ENCODE data around the gene CDH3.

CDH3 gene

DNA sequence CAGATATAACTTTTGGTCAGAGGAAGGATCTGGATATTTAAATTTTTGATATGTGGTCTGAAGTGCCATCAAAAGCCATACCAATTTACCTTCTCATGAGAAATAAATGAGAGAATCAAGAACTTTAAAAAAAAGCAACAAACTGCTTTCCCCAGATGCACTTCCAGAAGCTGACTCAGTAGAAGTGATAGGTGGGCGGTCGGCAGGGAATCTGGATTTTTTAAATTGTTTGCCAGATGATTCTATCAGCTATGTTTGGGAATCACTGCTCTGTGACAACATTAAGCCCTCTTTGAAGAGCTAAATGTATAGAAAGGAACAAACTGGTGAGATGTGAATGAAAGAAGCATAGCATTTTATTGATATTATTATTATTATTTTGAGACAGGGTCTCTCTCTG lies 19.2 kb downstream of the CDH3 start:
- Histone ChIP-seq H3K9me3 (ENCODE audit: control insufficient read depth, insufficient read depth, low read length) (no peaks in the 10 kb centered on the region), H3K36me3 (ENCODE audit: control insufficient read depth, insufficient read depth, low read length) (no peaks in the 10 kb centered on the region), H3K4me3 (ENCODE audit: low read length) (no peak overlapping the region), H3K27me3 (ENCODE audit: control insufficient read depth, insufficient read depth, low read length) (no peaks in the 10 kb centered on the region), H3K27ac (ENCODE audit: low read length) (no peak overlapping the region), H3K4me1 (ENCODE audit: control insufficient read depth, insufficient read depth, low read length) (peaks cover 2% of the 10 kb centered on the region; the same call in 1 of the 2 replicates)
- no peak for DNase-seq (ENCODE audit: low read depth, low spot score)
- WGBS (ENCODE audit: insufficient coverage, insufficient read length) = no CpG with 5 or more reads among the region's 2 CpGs

DNA sequence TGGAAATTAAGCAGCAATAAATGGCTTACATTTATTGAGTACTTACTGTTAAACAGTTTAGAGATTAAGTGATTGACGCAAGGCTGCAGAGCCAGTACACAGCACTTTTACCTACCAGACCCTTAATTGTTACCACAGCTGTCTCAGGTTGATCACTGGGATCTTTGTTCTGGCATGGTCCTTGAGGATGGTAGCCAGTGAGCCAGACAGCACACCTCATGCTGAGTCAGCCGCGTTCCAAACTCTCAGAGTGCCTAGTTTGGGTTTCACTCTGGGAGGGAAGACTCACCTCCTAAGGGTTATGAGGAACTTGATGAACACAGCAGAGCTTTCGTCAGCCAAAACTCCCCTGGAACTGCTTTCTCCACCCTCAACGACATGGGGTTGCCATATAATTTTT lies 20.4 kb downstream of the CDH3 start:
- no CpG with 5 or more reads among the region's 5 CpGs for WGBS (ENCODE audit: insufficient coverage, insufficient read length)
- Histone ChIP-seq H3K27ac (ENCODE audit: low read length) (no peak overlapping the region), H3K27me3 (ENCODE audit: control insufficient read depth, insufficient read depth, low read length) (no peaks in the 10 kb centered on the region), H3K4me3 (ENCODE audit: low read length) (no peak overlapping the region), H3K36me3 (ENCODE audit: control insufficient read depth, insufficient read depth, low read length) (no peaks in the 10 kb centered on the region), H3K9me3 (ENCODE audit: control insufficient read depth, insufficient read depth, low read length) (no peaks in the 10 kb centered on the region), H3K4me1 (ENCODE audit: control insufficient read depth, insufficient read depth, low read length) (peaks cover 2% of the 10 kb centered on the region; the same call in 1 of the 2 replicates)
- no peak for DNase-seq (ENCODE audit: low read depth, low spot score)

DNA sequence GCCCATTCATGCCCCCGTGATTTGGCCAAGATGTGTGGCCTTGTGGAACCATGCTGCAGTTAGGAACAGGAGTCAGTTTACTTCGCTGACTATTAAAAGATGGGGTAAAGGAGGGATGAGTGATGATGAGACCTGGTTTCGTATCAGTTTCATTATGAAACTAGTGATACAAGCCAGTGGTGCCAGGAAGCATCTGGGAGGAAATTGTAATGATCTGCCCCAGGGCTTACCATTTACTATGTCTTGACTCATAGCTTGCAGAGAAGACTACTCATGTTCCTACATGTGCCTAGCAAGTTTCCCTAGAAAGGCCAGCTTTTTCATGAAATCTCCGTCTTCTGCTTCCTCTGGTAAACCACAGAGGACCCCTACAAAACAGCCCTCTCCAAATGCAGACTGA lies 23.2 kb downstream of the CDH3 start:
- Histone ChIP-seq H3K27ac (ENCODE audit: low read length) (no peak overlapping the region), H3K27me3 (ENCODE audit: control insufficient read depth, insufficient read depth, low read length) (no peaks in the 10 kb centered on the region), H3K4me3 (ENCODE audit: low read length) (no peak overlapping the region), H3K4me1 (ENCODE audit: control insufficient read depth, insufficient read depth, low read length) (peaks cover 2% of the 10 kb centered on the region; the same call in 1 of the 2 replicates), H3K9me3 (ENCODE audit: control insufficient read depth, insufficient read depth, low read length) (no peaks in the 10 kb centered on the region), H3K36me3 (ENCODE audit: control insufficient read depth, insufficient read depth, low read length) (no peaks in the 10 kb centered on the region)
- no CpG with 5 or more reads among the region's 4 CpGs for WGBS (ENCODE audit: insufficient coverage, insufficient read length)
- DNase-seq (ENCODE audit: low read depth, low spot score) = no peak

DNA sequence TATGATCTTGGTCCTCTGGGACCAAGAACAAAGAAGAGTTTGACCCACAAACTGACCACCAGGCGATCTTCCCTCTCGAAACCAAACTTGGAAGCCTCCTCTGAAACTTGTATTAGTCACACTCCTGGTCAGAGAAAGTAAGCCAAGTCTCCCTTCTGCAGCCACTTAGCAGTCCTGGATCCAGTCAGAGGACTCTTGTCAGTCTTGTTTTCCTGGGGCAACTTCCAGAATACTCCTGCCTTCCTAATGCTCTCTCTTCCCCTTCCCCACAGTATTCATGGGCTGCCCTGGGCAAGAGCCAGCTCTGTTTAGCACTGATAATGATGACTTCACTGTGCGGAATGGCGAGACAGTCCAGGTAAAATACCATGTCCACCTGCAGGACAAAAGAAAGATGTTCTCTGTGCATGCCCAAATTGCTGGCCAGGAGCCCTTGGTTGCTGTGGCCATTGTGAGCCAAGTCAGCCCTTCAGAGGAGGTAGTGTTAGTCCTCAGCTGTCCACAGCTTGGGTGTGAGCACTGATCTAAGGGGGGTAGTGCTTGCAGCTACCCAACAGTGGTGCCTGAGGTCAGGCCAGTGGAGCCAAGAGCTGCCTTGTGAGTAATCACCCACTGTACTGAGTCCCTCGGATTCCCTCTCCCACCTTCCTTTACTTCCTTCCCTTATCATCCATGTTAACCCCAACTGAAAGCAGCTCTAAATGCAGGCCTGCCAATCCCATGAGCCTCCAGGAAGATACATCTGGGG lies 31.2 kb downstream of the CDH3 start:
- Histone ChIP-seq H3K4me1 (ENCODE audit: control insufficient read depth, insufficient read depth, low read length) (no peaks in the 10 kb centered on the region), H3K27ac (ENCODE audit: low read length) (no peak overlapping the region), H3K4me3 (ENCODE audit: low read length) (no peak overlapping the region), H3K9me3 (ENCODE audit: control insufficient read depth, insufficient read depth, low read length) (no peaks in the 10 kb centered on the region), H3K27me3 (ENCODE audit: control insufficient read depth, insufficient read depth, low read length) (no peaks in the 10 kb centered on the region), H3K36me3 (ENCODE audit: control insufficient read depth, insufficient read depth, low read length) (peaks cover 20% of the 10 kb centered on the region)
- no CpG with 5 or more reads among the region's 5 CpGs for WGBS (ENCODE audit: insufficient coverage, insufficient read length)
- no peak for DNase-seq (ENCODE audit: low read depth, low spot score)

DNA sequence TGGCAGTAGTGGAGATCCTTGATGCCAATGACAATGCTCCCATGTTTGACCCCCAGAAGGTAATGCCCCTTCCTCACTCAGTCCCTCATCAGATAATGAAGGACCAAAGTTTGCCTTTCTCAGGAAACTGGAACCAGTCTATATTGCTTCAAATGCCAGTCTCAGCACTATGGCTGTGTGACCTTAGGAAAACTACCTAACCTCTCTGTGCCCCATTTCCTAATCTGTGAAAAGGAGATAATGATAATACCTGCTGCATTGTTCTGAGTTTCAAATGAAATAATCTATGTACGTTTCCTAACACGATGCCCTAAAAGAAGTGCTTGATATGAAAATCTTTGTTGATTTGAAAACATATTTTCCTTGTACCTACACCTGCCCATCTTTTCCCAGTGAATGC lies 35.9 kb downstream of the CDH3 start:
- peaks cover 33% of the 10 kb centered on the region for H3K36me3 ChIP-seq (ENCODE audit: control insufficient read depth, insufficient read depth, low read length)
- no peaks in the 10 kb centered on the region for H3K9me3 ChIP-seq (ENCODE audit: control insufficient read depth, insufficient read depth, low read length)
- no peak overlapping the region for H3K4me3 ChIP-seq (ENCODE audit: low read length)
- H3K27ac ChIP-seq (ENCODE audit: low read length) = no peak overlapping the region
- WGBS (ENCODE audit: insufficient coverage, insufficient read length) = no CpG with 5 or more reads among the region's 2 CpGs
- no peaks in the 10 kb centered on the region for H3K4me1 ChIP-seq (ENCODE audit: control insufficient read depth, insufficient read depth, low read length)
- H3K27me3 ChIP-seq (ENCODE audit: control insufficient read depth, insufficient read depth, low read length) = no peaks in the 10 kb centered on the region
- no peak for DNase-seq (ENCODE audit: low read depth, low spot score)

DNA sequence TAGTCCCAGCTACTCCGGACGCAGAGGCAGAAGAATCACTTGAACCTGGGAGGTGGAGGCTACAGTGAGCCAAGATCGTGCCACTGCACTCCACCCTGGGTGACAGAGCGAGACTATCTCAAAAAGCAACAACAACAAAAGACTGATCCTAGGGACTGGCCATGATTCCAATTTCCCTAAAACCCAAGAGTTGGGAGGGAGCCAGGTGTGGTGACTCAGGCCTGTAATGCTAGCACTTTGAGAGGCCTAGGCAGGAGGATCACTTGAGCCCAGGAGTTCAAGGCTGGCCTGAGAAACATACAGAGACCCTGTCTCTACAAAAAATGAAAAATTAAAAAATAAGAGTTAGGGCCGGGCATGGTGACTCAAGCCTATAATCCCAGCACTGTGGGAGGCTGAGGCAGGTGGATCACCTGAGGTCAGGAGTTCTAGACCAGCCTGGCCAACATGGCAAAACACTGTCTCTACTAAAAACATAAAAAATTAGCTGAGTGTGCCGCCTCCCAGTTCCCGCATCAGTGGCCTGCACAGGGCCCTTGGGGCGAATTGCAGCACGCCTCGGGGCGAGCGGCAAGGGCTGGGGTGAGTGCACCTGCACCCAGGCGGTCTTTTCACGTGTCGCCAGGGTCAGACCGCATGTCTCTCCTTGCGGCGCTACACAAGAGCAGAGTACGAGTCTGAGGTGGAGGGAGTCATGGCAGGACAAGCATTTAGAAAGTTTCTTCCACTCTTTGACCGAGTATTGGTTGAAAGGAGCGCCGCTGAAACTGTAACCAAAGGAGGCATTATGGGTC lies 40.8 kb downstream of the CDH3 start:
- WGBS (ENCODE audit: insufficient coverage, insufficient read length) = no CpG with 5 or more reads among the region's 22 CpGs
- Histone ChIP-seq H3K36me3 (ENCODE audit: control insufficient read depth, insufficient read depth, low read length) (peaks cover 35% of the 10 kb centered on the region), H3K27me3 (ENCODE audit: control insufficient read depth, insufficient read depth, low read length) (no peaks in the 10 kb centered on the region)

DNA sequence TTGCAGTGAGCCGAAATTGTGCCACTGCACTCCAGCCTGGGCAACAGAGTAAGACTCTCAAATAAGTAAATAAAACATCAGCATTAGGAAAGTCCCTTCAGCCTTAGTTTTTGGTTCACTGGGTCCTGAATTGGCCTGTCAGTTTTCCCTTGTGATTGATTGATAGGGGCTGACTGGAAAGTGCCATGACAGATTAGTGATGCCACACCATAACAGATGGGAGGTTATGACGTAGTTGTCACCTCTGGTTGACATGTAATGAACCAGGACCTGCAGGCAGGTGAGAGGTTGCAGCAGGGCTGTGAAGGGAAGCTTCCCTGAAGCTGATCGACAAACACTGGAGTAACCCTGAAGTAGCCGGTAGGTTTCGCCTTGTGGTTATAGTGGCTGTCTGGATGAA lies 41.8 kb downstream of the CDH3 start:
- no peaks in the 10 kb centered on the region for H3K9me3 ChIP-seq (ENCODE audit: control insufficient read depth, insufficient read depth, low read length)
- no peak overlapping the region for H3K4me3 ChIP-seq (ENCODE audit: low read length)
- DNase-seq (ENCODE audit: low read depth, low spot score) = no peak
- H3K4me1 ChIP-seq (ENCODE audit: control insufficient read depth, insufficient read depth, low read length) = no peaks in the 10 kb centered on the region
- H3K36me3 ChIP-seq (ENCODE audit: control insufficient read depth, insufficient read depth, low read length) = peaks cover 34% of the 10 kb centered on the region
- no CpG with 5 or more reads among the region's 5 CpGs for WGBS (ENCODE audit: insufficient coverage, insufficient read length)
- no peaks in the 10 kb centered on the region for H3K27me3 ChIP-seq (ENCODE audit: control insufficient read depth, insufficient read depth, low read length)
- H3K27ac ChIP-seq (ENCODE audit: low read length) = no peak overlapping the region

More for the DNA sequence above, 40.8 kb downstream of the CDH3 start:
- no peak for DNase-seq (ENCODE audit: low read depth, low spot score)
- Histone ChIP-seq H3K4me1 (ENCODE audit: control insufficient read depth, insufficient read depth, low read length) (no peaks in the 10 kb centered on the region), H3K9me3 (ENCODE audit: control insufficient read depth, insufficient read depth, low read length) (no peaks in the 10 kb centered on the region), H3K4me3 (ENCODE audit: low read length) (no peak overlapping the region), H3K27ac (ENCODE audit: low read length) (no peak overlapping the region)

DNA sequence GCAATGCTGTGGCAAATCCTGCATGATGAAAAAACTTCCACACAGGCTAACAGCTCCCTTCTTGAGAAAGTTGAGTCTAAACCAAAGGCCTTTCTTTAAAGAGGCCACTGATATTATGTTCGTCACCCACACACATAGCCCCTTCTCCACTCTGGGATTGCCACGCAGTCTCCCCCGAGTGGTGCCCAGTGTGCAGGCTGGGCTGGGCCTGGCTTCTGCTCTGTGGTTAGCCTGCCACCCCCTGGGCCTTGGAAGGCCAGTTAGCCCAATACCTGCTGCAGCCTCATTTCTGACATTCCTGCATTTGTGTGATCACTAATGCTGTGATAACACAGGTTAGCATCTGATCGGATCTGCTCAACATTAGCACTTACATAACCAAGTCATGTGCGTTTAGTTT lies 44.8 kb downstream of the CDH3 start:
- Histone ChIP-seq H3K9me3 (ENCODE audit: control insufficient read depth, insufficient read depth, low read length) (no peaks in the 10 kb centered on the region), H3K36me3 (ENCODE audit: control insufficient read depth, insufficient read depth, low read length) (peaks cover 38% of the 10 kb centered on the region), H3K27me3 (ENCODE audit: control insufficient read depth, insufficient read depth, low read length) (no peaks in the 10 kb centered on the region; the same call in 1 of the 2 replicates), H3K27ac (ENCODE audit: low read length) (no peak overlapping the region), H3K4me1 (ENCODE audit: control insufficient read depth, insufficient read depth, low read length) (no peaks in the 10 kb centered on the region), H3K4me3 (ENCODE audit: low read length) (no peak overlapping the region)
- WGBS (ENCODE audit: insufficient coverage, insufficient read length) = no CpG with 5 or more reads among the region's 5 CpGs
- no peak for DNase-seq (ENCODE audit: low read depth, low spot score)

DNA sequence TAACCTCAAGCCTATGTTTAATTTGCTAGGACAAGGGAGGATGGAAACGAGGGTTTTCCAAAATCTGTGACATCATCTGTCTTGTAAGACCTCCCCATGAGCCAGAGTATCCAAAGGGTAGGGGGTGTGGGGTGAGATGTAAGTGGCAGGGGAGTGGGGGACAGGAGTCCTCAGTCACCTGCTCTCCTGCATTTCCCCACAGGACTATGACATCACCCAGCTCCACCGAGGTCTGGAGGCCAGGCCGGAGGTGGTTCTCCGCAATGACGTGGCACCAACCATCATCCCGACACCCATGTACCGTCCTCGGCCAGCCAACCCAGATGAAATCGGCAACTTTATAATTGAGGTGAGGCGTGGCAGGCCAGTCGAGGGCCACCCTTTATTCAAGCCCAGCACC lies 50.5 kb downstream of the CDH3 start:
- Histone ChIP-seq H3K36me3 (ENCODE audit: control insufficient read depth, insufficient read depth, low read length) (peaks cover 38% of the 10 kb centered on the region), H3K27ac (ENCODE audit: low read length) (no peak overlapping the region)
- WGBS (ENCODE audit: insufficient coverage, insufficient read length) = no CpG with 5 or more reads among the region's 11 CpGs

DNA sequence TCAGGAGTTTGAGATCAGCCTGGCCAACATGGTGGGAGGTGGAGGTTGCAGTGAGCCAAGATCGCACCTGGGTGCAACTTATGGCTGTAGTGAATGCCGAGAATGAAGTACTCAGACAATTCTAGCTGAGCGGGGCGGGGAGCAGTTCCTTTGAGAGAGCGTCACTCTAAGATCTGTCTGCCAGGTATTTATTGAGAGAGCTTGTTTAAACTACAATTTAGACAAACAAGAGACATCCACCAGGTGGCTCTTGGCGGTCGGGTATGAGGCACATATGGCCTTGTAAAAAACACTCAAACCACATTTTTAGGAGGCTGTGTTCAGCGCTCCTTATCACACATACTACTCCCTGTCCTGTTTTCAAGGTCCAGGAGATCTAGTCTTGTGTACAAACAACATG lies 51.4 kb downstream of the CDH3 start:
- no peaks in the 10 kb centered on the region for H3K9me3 ChIP-seq (ENCODE audit: control insufficient read depth, insufficient read depth, low read length)
- H3K4me3 ChIP-seq (ENCODE audit: low read length) = no peak overlapping the region
- H3K4me1 ChIP-seq (ENCODE audit: control insufficient read depth, insufficient read depth, low read length) = no peaks in the 10 kb centered on the region
- no CpG with 5 or more reads among the region's 8 CpGs for WGBS (ENCODE audit: insufficient coverage, insufficient read length)
- peaks cover 37% of the 10 kb centered on the region for H3K36me3 ChIP-seq (ENCODE audit: control insufficient read depth, insufficient read depth, low read length)
- no peaks in the 10 kb centered on the region; the same call in 1 of the 2 replicates for H3K27me3 ChIP-seq (ENCODE audit: control insufficient read depth, insufficient read depth, low read length)
- DNase-seq (ENCODE audit: low read depth, low spot score) = no peak
- H3K27ac ChIP-seq (ENCODE audit: low read length) = no peak overlapping the region

More for the DNA sequence above, 50.5 kb downstream of the CDH3 start:
- Histone ChIP-seq H3K27me3 (ENCODE audit: control insufficient read depth, insufficient read depth, low read length) (no peaks in the 10 kb centered on the region; the same call in 1 of the 2 replicates), H3K4me3 (ENCODE audit: low read length) (no peak overlapping the region), H3K4me1 (ENCODE audit: control insufficient read depth, insufficient read depth, low read length) (no peaks in the 10 kb centered on the region), H3K9me3 (ENCODE audit: control insufficient read depth, insufficient read depth, low read length) (no peaks in the 10 kb centered on the region)
- no peak for DNase-seq (ENCODE audit: low read depth, low spot score)
